RPMI7951 (cell line): ENCODE results near the gene SLC22A8. TPM values are rescaled to one million over a fixed set of nuclear protein-coding genes. Genes with fewer than 3 reads are reported as not detected.
"Not testable (repeated sequence)": the region's sequence is repeated elsewhere in the genome, so short reads cannot be mapped to it uniquely, and the experiment has no call there.

Source experiments
- DNase-seq: peaks from one replicate; pipeline ENCODE4 v3.0.0-alpha.2; 2012; ENCODE audit warnings: low read depth
- total RNA-seq: library from RNA; depleted of rRNA; stranded (reverse); fragments of >200 nt; shearing (Covaris generic); gene quantifications from 2 replicates; pipeline ENCODE4 v1.2.3, GENCODE V29; 2014; rRNA removed

SLC22A8 gene, protein sequence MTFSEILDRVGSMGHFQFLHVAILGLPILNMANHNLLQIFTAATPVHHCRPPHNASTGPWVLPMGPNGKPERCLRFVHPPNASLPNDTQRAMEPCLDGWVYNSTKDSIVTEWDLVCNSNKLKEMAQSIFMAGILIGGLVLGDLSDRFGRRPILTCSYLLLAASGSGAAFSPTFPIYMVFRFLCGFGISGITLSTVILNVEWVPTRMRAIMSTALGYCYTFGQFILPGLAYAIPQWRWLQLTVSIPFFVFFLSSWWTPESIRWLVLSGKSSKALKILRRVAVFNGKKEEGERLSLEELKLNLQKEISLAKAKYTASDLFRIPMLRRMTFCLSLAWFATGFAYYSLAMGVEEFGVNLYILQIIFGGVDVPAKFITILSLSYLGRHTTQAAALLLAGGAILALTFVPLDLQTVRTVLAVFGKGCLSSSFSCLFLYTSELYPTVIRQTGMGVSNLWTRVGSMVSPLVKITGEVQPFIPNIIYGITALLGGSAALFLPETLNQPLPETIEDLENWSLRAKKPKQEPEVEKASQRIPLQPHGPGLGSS
- total RNA-seq, result not detected in 2 replicates

- no peak for DNase-seq
These were observed at the start of gene SLC22A8 for GRCh38 chr11:63015521-63016215. Gene SLC22A8, minus strand, starts transcription at chr11:63015841. Its CDS starts 883 bp downstream, at chr11:63014958.

DNA sequence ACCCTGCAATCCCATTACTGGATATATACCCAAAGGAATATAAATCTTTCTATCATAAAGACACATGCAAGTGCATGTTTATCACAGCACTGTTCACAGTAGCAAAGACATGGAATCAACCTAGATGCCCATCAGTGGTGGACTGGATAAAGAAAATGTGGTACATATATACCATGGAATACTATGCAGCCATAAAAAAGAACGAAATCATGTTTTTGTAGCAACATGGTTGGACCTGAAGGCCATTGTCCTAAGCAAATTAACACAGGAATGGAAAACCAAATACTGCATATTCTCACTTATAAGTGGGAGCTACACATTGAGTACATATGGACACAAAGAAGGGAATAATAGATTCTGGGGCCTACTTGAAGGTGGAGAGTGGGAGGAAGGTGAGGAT lies 30.6 kb upstream of the SLC22A8 start:
- not testable (repeated sequence) for DNase-seq

DNA sequence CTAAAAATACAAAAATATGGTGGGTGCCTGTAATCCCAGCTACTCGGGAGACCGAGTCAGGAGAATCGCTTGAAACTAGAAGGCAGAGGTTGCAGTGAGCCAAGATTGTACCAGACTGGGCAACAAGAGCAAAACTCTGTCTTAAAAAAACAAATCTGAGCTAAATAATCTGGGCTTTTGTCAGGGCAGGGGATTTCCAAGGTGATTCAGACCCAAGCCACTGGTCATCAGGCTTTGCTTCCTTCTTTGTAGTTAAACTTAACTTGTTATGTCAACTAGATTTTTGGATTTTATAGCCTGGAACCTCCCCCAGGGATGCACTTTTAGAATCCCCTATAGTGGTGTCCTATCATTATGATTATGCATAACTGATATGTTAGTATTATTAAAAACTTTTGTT lies 27.0 kb upstream of the SLC22A8 start:
- peak; percentile 26 for DNase-seq

GRCh38 chr11:63032457-63032856 lies 16.8 kb upstream of the SLC22A8 start:
- no peak for DNase-seq

GRCh38 chr11:63023841-63024648 lies 8.4 kb upstream of the SLC22A8 start:
- DNase-seq, result peak; percentile 60

DNA sequence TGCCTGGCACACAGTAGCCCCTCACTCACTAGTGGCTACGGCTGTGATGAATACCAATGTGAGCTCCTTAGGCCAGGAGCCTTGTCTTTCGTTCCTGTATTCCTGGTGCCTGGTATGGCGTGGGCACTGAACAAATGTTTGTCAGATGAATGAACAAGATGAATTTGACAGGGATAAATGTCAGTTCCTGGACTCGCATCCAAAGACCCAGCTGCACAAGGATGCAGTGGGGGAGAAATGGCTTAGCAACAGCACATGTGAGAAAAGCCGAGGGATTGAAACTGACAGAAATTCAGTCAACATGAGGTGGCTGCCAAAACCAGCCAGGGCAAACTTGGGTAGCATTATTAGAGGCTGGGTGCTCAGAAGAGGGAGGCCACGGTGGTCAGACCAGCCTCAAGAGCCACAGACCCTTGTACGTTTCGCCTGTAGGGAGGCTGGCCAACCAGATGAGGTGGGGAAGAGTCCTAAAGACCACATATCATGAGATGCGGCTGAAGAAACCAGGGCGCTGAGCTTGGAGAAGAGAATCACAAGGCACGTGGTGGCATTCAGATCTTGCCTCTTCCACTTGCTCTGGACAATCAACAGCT lies 7.7 kb upstream of the SLC22A8 start:
- no peak for DNase-seq

- no peak for DNase-seq
These were observed 6.8 kb upstream of the SLC22A8 start for GRCh38 chr11:63022441-63022840.

DNA sequence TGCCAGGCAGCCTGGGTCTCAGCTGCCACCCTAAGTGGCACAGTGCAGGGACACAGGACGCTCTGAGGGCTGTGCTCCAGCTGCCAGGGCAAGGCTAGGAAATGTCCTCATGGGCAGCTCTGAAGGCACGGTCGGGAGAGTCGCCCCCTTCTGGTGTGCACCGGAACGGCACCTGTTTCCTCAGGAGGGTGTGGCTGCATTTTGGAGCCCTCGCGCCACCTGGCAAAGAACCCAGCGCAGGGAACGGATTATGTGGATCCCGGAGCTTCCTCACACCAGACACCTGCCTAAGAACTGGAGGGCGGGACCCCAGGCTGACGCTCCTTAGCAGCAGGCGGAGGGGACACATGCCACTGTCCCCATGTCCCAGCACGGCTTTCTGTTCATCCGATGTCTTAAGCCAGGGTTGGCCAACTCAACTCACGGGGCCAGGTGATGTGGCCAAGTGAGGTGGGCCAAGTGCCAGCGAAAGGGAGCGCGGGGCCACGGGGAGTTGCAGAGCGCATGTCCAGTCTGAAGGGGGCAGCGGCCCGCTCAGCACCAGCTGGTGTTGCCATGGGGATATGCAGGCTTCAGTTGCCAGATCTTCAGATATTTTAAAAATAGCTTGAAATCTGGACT lies 5.1 kb upstream of the SLC22A8 start:
- no peak for DNase-seq

GRCh38 chr11:63019506-63019905 lies 3.9 kb upstream of the SLC22A8 start:
- no peak for DNase-seq

- DNase-seq, result no peak
These were observed 1.8 kb upstream of the SLC22A8 start for GRCh38 chr11:63017306-63017974.

DNA sequence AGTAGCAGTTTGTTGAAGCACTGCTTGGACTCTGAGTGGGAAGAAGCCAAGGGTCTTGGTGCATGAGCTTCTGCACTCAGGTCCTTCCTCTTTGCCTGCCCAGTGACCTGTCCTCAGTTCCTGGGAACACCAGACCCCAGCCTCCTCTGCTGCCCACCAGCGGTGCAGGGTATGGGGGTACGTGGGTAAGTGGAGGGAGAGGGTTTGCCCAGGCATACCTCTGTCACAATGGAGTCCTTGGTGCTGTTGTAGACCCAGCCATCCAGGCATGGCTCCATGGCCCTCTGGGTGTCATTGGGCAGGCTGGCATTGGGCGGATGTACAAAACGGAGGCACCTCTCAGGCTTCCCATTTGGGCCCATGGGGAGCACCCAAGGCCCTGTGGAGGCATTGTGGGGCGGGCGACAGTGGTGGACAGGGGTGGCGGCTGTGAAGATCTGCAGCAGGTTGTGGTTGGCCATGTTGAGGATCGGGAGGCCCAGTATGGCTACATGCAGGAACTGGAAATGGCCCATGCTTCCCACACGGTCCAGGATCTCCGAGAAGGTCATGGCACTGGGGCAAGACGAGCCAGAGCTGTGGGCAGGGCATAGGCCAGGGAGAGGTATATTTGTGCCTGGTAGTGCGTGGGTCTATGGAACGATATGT lies 1.1 kb downstream of the SLC22A8 start:
- DNase-seq, result no peak

DNA sequence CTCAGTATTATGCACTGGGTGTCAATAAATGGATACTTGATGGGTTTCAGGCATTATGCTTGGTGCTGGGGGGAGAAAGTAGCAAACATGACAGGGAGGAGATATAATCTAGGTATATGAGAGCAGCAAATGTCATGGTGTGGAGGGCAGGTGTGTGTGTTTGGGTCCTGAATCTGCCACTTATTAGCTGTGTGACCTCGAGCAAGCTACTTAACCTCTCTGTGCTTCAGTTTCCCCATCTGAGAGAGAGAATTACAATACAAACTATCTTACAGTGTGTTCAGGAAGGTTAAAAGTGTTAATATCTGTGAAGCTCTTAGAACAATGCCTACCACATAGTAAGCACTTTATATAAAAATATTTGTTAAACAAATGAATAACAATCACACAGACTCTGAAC lies 2.8 kb downstream of the SLC22A8 start:
- no peak for DNase-seq

- no peak for DNase-seq
These were observed 3.2 kb downstream of the SLC22A8 start for GRCh38 chr11:63012430-63012829.

DNA sequence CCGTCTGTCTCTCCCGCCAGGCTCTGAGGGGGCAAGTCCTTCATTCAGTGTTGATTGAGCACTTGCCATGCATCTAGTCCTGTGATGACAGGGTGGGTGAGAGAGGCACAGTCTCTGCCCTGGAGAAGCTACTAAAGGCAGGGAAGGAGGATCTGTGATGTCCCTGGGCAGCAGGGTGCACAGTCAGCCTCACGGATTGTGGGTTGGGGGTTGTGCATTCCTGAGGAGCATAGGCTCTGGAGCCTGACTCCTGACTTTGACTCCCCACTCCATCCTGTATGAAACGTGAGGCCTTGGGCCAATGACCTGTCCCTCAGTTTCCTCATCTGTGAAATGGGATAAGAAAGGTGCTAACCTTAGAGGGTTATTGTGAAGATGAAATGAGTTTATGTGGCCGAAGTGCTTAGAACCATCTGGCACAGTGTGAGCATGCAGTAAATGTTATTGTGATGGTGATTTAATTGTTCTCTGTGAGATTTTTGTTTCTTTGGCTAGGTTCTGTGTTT lies 4.7 kb downstream of the SLC22A8 start:
- DNase-seq, result no peak

DNA sequence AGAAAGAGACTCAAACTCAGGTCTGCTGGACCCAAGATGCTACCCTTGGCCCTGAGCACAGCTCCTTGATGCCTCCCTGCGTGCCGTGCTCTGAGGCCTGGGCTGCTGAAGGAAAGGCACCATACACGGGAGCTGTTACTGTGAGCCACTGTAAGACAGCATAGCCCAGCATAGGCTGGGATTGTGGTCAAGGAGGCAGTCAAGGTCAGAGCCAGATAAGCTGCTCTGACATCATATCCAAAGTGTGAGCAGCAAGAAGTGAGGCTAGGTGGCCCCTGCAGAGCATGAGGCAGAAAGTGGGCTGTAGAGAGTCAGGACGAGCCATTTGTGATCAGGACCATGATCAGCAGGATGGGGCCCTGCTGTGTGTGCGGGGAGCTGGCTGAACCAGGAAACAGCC lies 7.7 kb downstream of the SLC22A8 start:
- DNase-seq, result no peak

GRCh38 chr11:63001456-63001855 lies 14.2 kb downstream of the SLC22A8 start:
- DNase-seq, result no peak

DNA sequence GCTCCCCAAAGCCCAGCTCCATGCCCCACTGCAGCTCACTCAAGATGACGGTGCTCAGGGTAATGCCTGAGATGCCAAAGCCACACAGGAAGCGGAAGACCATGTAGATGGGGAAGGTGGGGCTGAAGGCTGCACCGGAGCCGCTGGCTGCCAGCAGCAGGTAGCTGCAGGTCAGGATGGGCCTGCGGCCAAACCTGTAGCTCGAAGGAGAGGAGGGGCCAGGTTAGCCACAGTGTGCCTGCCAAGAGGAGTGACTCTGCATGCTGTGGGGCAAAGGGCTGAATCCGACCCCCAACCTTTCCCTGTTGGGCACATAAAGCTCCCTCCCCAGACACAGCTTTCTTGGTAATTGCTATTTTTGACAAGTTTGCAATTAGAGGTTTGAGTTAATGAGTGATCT lies 16.0 kb downstream of the SLC22A8 start:
- DNase-seq, result no peak

DNA sequence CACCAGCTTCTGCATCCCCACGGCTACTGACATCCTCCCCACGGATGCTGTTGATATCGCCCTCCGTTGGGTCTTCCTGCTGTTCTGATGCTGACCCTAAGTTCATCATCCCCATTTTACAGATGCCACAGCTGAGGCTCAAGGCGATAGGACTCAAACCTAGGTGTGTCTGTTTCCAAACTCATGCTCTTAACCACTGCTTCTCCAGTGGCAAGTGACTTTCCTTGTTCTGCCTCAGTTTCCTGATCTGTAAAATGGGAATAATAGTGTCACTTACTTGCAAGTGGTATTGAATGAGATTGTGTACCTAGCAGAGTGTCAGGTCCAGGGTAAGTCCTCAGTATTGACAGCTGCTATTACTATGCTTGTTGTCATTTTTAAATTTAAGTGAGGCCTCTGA lies 16.5 kb downstream of the SLC22A8 start:
- no peak for DNase-seq

DNA sequence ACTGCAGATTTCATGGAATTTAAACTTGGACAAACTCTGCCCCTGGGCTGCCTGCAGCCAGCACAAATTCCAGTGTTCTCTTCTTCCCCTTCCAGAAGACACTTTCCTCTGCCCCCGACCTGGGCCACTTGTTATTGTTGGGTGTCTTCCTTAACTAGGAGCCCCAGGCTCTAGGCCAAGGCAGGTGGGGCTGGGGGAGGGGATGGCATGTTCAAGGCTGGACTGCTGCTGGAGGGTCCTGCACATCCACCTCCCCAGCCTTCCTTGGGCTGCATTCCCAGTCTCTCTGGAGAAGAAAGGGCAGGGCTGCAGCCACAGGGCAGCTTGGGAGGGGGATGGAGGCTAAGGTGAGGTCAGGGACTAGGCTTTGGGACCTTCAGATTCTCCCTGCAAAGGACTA lies 19.4 kb downstream of the SLC22A8 start:
- no peak for DNase-seq

- DNase-seq, result no peak
These were observed 20.9 kb downstream of the SLC22A8 start for GRCh38 chr11:62994775-62995174.
